ENCODE results near the gene MCHR2.

Gene MCHR2

DNA sequence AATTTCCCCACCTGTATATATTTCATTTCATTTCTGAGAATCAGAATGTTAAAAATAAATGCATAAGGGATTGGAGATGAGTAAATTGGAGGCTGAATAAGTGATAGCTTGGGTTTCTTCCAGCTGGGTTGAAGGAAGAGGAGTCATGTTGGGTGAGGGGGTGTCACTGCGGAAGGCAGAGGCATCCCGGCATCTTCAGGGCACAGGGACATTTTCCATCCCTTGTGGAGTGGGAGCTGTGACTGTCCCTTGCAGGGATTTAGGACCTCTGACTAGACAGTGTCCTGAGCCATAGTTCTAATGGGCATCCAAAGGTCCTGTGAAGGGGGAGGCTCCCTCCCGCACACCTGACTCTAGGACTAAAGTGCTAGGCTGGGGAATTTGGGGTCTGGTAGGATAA lies 2.1 kb downstream of the MCHR2 start:
- no peak overlapping the region for H3K27ac ChIP-seq (ENCODE audit: low read depth, low read length)
- H3K4me3 ChIP-seq (ENCODE audit: low read depth, low read length): no peak overlapping the region
- no peaks in the 10 kb centered on the region for H3K79me2 ChIP-seq (ENCODE audit: control insufficient read depth, insufficient read depth, low read length, unreplicated experiment)
- no peaks in the 10 kb centered on the region for H3K36me3 ChIP-seq (ENCODE audit: insufficient read depth, low read length)
- H2AFZ ChIP-seq (ENCODE audit: low read length, unreplicated experiment): no peak overlapping the region
- peaks cover 50% of the 10 kb centered on the region for H3K27me3 ChIP-seq (ENCODE audit: insufficient read depth, low read length)
- peaks cover 3% of the 10 kb centered on the region for H3K4me1 ChIP-seq (ENCODE audit: control insufficient read depth, insufficient read depth, low read length, unreplicated experiment)

DNA sequence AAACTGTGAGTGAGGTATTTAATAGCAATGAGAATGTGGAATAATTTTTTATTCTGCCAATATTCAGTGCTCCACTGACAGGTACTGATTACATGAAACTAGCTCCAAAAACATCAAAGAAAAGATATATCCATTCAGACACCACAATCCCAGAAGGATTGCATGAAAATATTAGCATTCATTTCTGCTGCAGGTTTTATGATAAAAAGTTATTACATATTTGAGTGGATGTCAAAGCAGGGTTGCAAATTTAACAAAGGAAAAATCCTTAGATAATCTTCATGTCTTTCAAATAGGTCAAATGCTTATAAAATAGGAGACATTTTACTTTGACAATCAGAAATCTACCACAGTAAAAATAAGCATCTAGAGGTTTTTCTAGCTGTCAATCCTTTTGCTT lies 13.3 kb downstream of the MCHR2 start:
- no peak overlapping the region for H2AFZ ChIP-seq (ENCODE audit: low read length, unreplicated experiment)
- no peaks in the 10 kb centered on the region; the same call in 1 of the 2 replicates for H3K27me3 ChIP-seq (ENCODE audit: insufficient read depth, low read length)
- H3K4me1 ChIP-seq (ENCODE audit: control insufficient read depth, insufficient read depth, low read length, unreplicated experiment): no peaks in the 10 kb centered on the region
- H3K36me3 ChIP-seq (ENCODE audit: insufficient read depth, low read length): no peaks in the 10 kb centered on the region
- H3K27ac ChIP-seq (ENCODE audit: low read depth, low read length): no peak overlapping the region
- H3K4me3 ChIP-seq (ENCODE audit: low read depth, low read length): no peak overlapping the region
- H3K79me2 ChIP-seq (ENCODE audit: control insufficient read depth, insufficient read depth, low read length, unreplicated experiment): no peaks in the 10 kb centered on the region

DNA sequence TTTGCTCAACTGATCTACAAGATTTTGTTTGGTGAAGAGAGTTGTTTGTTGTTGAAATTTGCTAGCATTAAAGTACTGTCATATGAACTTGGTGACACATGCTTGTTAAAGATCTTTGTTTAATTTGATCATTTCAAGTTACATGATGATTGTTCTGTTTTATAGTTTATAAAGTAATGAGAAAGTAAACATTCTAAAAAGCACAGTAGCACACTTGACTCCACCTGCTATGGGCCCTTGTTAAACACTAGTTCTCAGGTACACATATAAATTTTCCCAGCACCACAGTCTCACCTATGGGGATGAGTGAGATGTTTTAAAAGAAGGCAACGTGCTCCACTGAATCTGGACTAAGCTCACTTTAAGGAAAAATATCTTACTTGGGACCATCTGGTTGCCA lies 14.1 kb downstream of the MCHR2 start:
- Histone ChIP-seq H3K36me3 (ENCODE audit: insufficient read depth, low read length) (no peaks in the 10 kb centered on the region), H3K27ac (ENCODE audit: low read depth, low read length) (no peak overlapping the region), H3K4me3 (ENCODE audit: low read depth, low read length) (no peak overlapping the region), H3K4me1 (ENCODE audit: control insufficient read depth, insufficient read depth, low read length, unreplicated experiment) (no peaks in the 10 kb centered on the region), H3K79me2 (ENCODE audit: control insufficient read depth, insufficient read depth, low read length, unreplicated experiment) (no peaks in the 10 kb centered on the region), H2AFZ (ENCODE audit: low read length, unreplicated experiment) (no peak overlapping the region), H3K27me3 (ENCODE audit: insufficient read depth, low read length) (no peaks in the 10 kb centered on the region; the same call in 1 of the 2 replicates)

DNA sequence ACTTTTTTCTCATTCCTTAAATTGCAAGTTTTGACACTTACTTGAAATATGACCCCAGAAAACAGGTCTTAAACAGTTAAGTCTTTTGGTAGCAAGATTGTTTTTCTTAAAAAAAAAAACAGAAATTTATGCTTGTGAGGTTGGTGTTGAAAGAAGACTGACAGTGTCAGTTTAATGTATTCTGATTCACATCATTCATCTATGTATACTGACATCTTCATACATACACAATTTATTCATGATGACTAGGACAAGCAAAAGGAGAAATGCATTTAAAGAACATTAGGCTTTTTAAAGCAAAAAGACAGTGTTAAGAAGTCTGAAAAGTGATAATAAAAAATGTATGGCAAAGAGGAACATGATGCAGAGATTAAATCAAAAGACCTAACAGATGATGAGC lies 27.0 kb downstream of the MCHR2 start:
- Histone ChIP-seq H3K27me3 (ENCODE audit: insufficient read depth, low read length) (peaks cover 14% of the 10 kb centered on the region; the same call in 1 of the 2 replicates), H3K4me3 (ENCODE audit: low read depth, low read length) (no peak overlapping the region), H3K79me2 (ENCODE audit: control insufficient read depth, insufficient read depth, low read length, unreplicated experiment) (no peaks in the 10 kb centered on the region), H3K27ac (ENCODE audit: low read depth, low read length) (no peak overlapping the region), H3K36me3 (ENCODE audit: insufficient read depth, low read length) (no peaks in the 10 kb centered on the region), H2AFZ (ENCODE audit: low read length, unreplicated experiment) (no peak overlapping the region), H3K4me1 (ENCODE audit: control insufficient read depth, insufficient read depth, low read length, unreplicated experiment) (no peaks in the 10 kb centered on the region)

DNA sequence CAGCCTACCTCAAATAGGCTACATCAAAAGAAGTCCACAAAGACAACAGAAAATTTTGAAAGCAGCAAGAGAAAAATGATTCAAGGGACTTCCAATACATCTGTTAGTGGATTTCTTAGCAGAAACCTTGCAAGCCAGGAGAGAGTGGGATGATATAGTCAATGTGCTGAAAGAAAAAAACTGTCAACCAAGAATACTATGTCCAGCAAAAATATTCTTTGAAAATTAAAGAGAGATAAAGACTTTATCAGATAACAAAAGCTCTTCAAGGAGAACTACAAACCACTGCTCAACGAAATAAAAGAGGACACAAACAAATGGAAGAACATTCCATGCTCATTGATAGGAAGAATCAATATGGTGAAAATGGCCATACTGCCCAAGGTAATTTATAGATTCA lies 34.0 kb downstream of the MCHR2 start:
- H3K79me2 ChIP-seq (ENCODE audit: control insufficient read depth, insufficient read depth, low read length, unreplicated experiment): no peaks in the 10 kb centered on the region
- H3K27me3 ChIP-seq (ENCODE audit: insufficient read depth, low read length): peaks cover 6% of the 10 kb centered on the region; the same call in 1 of the 2 replicates
- H3K36me3 ChIP-seq (ENCODE audit: insufficient read depth, low read length): no peaks in the 10 kb centered on the region
- H3K27ac ChIP-seq (ENCODE audit: low read depth, low read length): no peak overlapping the region
- H3K4me3 ChIP-seq (ENCODE audit: low read depth, low read length): no peak overlapping the region
- H2AFZ ChIP-seq (ENCODE audit: low read length, unreplicated experiment): no peak overlapping the region
- H3K4me1 ChIP-seq (ENCODE audit: control insufficient read depth, insufficient read depth, low read length, unreplicated experiment): no peaks in the 10 kb centered on the region

DNA sequence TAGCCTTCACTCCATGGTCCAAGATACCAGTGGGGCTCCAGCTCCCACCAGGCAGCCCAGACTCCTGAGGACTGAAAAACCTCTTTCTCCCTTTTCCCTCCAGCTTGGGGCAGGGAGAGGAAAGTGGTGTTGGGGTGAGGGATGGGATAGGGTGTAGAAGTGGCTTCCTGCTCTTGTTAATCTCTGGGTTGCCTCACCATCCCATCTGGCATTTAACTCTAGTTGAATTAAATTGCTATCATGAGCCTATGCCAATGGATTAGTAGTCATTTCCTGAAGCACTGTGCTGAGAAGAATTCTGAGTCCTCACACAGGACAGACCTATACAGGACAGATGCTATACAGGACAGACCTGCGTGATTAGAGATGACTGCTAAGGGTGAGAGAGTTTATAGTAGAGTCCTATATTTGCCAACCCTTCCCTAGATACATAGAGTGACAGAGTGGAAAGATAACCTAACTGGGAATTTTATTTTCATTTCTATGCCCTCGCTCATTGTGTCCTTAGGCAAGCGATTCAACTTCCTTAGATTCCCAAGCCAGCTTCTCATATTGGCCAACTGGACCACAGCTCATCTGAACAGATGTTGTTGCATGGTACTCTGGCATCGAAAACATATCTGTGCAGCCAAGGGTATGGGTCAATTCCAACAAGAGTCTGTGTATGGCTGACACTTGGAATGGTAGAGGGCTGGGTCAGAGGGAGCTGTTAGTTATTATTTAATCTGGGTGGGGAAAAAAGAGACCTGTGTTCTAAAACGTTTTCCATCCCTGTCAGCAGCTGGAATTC lies 42.8 kb downstream of the MCHR2 start:
- no peaks in the 10 kb centered on the region for H3K36me3 ChIP-seq (ENCODE audit: insufficient read depth, low read length)
- no peaks in the 10 kb centered on the region for H3K27me3 ChIP-seq (ENCODE audit: insufficient read depth, low read length)
- H3K27ac ChIP-seq (ENCODE audit: low read depth, low read length): no peak overlapping the region
- no peak overlapping the region for H3K4me3 ChIP-seq (ENCODE audit: low read depth, low read length)
- no peaks in the 10 kb centered on the region for H3K4me1 ChIP-seq (ENCODE audit: control insufficient read depth, insufficient read depth, low read length, unreplicated experiment)
- H2AFZ ChIP-seq (ENCODE audit: low read length, unreplicated experiment): no peak overlapping the region
- H3K79me2 ChIP-seq (ENCODE audit: control insufficient read depth, insufficient read depth, low read length, unreplicated experiment): no peaks in the 10 kb centered on the region

DNA sequence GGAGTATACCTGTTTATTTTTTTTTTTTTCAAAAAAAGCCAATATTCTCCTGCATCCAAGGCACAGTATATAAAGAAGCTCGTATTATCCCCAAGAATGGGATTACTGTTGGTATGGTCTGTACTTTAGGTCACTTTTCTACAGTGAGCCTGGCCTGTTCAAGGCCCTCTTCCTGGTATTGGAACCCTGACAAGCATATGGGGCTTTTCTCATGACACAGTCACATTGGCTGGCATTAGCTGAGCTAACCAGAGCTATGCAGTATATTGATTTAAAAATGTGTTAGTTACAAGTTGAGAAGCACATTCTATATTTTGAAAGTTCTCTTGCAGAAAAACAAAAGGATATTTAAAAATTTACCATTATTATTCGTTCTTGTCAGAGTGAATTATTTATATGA lies 48.0 kb downstream of the MCHR2 start:
- H3K79me2 ChIP-seq (ENCODE audit: control insufficient read depth, insufficient read depth, low read length, unreplicated experiment): no peaks in the 10 kb centered on the region

DNA sequence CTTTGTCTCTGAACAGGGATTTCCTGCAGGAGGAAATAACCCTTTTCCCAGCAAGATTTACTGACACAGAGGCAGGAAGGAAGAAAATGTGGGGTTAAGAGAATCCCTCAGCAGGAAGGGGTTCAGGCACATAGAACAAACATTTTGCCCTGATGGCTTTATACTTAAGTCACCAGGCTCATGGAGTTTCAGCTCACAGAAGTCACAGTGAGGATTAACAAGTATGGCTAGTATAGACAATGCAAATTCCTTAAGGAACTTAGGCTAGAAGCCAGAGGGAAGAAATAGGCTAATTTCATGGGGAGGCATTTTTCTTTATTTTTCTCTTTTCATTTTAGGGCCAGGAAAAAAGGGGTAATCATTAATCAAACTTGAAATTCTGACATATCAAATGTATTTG lies 50.2 kb downstream of the MCHR2 start:
- no peak overlapping the region for H3K27ac ChIP-seq (ENCODE audit: low read depth, low read length)
- no peak overlapping the region for H3K4me3 ChIP-seq (ENCODE audit: low read depth, low read length)
- no peaks in the 10 kb centered on the region for H3K4me1 ChIP-seq (ENCODE audit: control insufficient read depth, insufficient read depth, low read length, unreplicated experiment)
- H3K79me2 ChIP-seq (ENCODE audit: control insufficient read depth, insufficient read depth, low read length, unreplicated experiment): no peaks in the 10 kb centered on the region
- no peaks in the 10 kb centered on the region for H3K36me3 ChIP-seq (ENCODE audit: insufficient read depth, low read length)
- no peak overlapping the region for H2AFZ ChIP-seq (ENCODE audit: low read length, unreplicated experiment)
- H3K27me3 ChIP-seq (ENCODE audit: insufficient read depth, low read length): no peaks in the 10 kb centered on the region

More for the DNA sequence above, 48.0 kb downstream of the MCHR2 start:
- H3K4me3 ChIP-seq (ENCODE audit: low read depth, low read length): no peak overlapping the region
- H2AFZ ChIP-seq (ENCODE audit: low read length, unreplicated experiment): no peak overlapping the region
- H3K27me3 ChIP-seq (ENCODE audit: insufficient read depth, low read length): no peaks in the 10 kb centered on the region
- no peak overlapping the region for H3K27ac ChIP-seq (ENCODE audit: low read depth, low read length)
- no peaks in the 10 kb centered on the region for H3K36me3 ChIP-seq (ENCODE audit: insufficient read depth, low read length)
- H3K4me1 ChIP-seq (ENCODE audit: control insufficient read depth, insufficient read depth, low read length, unreplicated experiment): no peaks in the 10 kb centered on the region

DNA sequence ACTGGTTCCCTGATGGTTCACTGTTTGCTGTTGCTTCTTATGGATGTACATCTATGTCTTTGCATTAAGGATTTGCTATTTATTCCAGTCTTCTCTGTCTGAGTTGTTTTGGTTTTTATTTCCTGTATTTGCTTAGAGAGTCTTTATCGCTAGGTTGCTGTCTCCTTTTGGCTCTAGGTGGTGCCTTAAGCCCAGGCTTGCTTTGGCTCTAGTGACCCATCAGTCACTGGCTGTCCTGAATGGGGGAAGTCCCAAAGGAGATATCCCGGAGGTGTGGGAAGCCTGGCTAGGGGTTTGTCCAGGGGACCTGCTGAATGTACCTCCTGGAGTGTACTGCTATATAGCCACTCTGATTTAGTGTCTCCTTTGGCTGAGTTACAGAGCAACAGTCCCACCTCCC lies 53.4 kb downstream of the MCHR2 start:
- Histone ChIP-seq H2AFZ (ENCODE audit: low read length, unreplicated experiment) (no peak overlapping the region), H3K79me2 (ENCODE audit: control insufficient read depth, insufficient read depth, low read length, unreplicated experiment) (no peaks in the 10 kb centered on the region), H3K4me3 (ENCODE audit: low read depth, low read length) (no peak overlapping the region), H3K27ac (ENCODE audit: low read depth, low read length) (no peak overlapping the region), H3K27me3 (ENCODE audit: insufficient read depth, low read length) (no peaks in the 10 kb centered on the region), H3K36me3 (ENCODE audit: insufficient read depth, low read length) (no peaks in the 10 kb centered on the region), H3K4me1 (ENCODE audit: control insufficient read depth, insufficient read depth, low read length, unreplicated experiment) (no peaks in the 10 kb centered on the region)

DNA sequence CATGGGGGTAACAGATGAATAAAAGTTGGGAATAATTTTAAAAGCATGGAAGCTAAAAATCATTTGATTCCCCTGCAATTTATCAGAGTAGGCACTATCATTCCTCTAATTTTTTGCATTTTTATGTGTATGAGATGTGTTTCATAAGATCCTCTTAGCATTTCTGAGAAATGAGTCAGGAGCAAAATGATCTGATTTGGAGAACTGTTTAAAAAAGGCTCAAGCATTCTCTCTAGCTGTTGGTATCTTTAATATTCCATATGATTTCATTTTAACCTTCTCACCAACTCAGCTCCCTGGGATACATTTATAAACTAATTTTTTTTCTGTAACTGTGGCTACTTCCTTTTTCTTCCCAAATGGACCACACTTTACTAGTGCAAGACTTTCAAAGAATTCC lies 60.9 kb downstream of the MCHR2 start:
- peaks cover 25% of the 10 kb centered on the region for H3K4me1 ChIP-seq (ENCODE audit: control insufficient read depth, insufficient read depth, low read length, unreplicated experiment)
- H3K36me3 ChIP-seq (ENCODE audit: insufficient read depth, low read length): no peaks in the 10 kb centered on the region
- H3K4me3 ChIP-seq (ENCODE audit: low read depth, low read length): peak overlapping the region; percentile 53
- peak overlapping the region; percentile 84 for H3K27ac ChIP-seq (ENCODE audit: low read depth, low read length)
- H2AFZ ChIP-seq (ENCODE audit: low read length, unreplicated experiment): peak overlapping the region; percentile 92
- H3K79me2 ChIP-seq (ENCODE audit: control insufficient read depth, insufficient read depth, low read length, unreplicated experiment): no peaks in the 10 kb centered on the region
- no peaks in the 10 kb centered on the region for H3K27me3 ChIP-seq (ENCODE audit: insufficient read depth, low read length)

DNA sequence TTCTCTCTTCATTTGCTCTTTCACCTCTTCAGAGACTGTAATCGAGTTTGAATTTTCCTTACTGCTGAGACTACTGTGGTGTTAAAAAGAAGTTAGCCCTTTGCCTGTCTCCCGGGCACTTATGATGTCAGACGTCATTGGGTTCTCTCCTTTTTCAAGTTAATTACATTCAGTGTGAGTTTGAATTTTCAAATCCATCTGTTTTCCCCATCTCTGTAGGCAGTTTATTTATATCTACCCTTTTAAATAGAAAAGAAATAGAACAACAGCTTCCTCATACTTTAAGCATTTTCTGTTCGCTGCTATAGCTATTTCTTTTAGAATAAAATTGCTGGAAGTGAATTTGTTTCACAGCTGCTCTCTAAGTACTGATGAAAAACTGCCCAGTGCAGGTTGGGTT lies 81.4 kb downstream of the MCHR2 start:
- no peak overlapping the region for H2AFZ ChIP-seq (ENCODE audit: low read length, unreplicated experiment)
- no peaks in the 10 kb centered on the region for H3K79me2 ChIP-seq (ENCODE audit: control insufficient read depth, insufficient read depth, low read length, unreplicated experiment)
- H3K4me3 ChIP-seq (ENCODE audit: low read depth, low read length): no peak overlapping the region
- no peak overlapping the region for H3K27ac ChIP-seq (ENCODE audit: low read depth, low read length)
- no peaks in the 10 kb centered on the region for H3K27me3 ChIP-seq (ENCODE audit: insufficient read depth, low read length)
- H3K4me1 ChIP-seq (ENCODE audit: control insufficient read depth, insufficient read depth, low read length, unreplicated experiment): no peaks in the 10 kb centered on the region
- H3K36me3 ChIP-seq (ENCODE audit: insufficient read depth, low read length): no peaks in the 10 kb centered on the region
